ENCODE measurements around the gene FOXJ1. TPM values are rescaled to one million over a fixed set of nuclear protein-coding genes. Genes with fewer than 3 reads are reported as not detected.

FOXJ1 gene
- total RNA-seq, 2 experiments from 2014 or later, result 0.63 to 0.89 TPM

- Mint-ChIP-seq H3K27ac (no peak overlapping the region), H3K9me3 (no peaks in the 10 kb centered on the region), H3K4me1 (ENCODE audit: low read depth) (peaks cover 21% of the 10 kb centered on the region), H3K4me3 (no peak overlapping the region), H3K27me3 (no peaks in the 10 kb centered on the region), H3K36me3 (ENCODE audit: low read depth) (peaks cover 76% of the 10 kb centered on the region)
- no peak for ATAC-seq (ENCODE audit: poor library complexity)
- H3K27ac ChIP-seq (ENCODE audit: low read depth in 1 of 2, low read length in 2 of 2), result no peak overlapping the region
- ChIA-PET POLR2A (interaction anchor here (1.0 kb wide), 1 partner anchor 18 kb away, joined by 3 read pairs; no protein-coding TSS in a partner anchor), CTCF (interaction anchor here (0.7 kb wide), 1 partner anchor 48 kb away, joined by 4 read pairs; no protein-coding TSS in a partner anchor)
- H3K4me3 ChIP-seq (ENCODE audit: low read length), result no peak overlapping the region
- intact Hi-C loops (cut with DNase I, micrococcal nuclease), result no loop called here
- no peaks in the 10 kb centered on the region for H3K27me3 ChIP-seq (ENCODE audit: control insufficient read depth in 1 of 2, insufficient read depth in 2 of 2, low read length in 2 of 2)
- peaks cover 18% of the 10 kb centered on the region for H3K4me1 ChIP-seq (ENCODE audit: insufficient read depth, low read length)
- no peaks in the 10 kb centered on the region for H3K9me3 ChIP-seq (ENCODE audit: control insufficient read depth in 1 of 2, insufficient read depth in 1 of 2, low read length in 2 of 2)
- no peak for TF ChIP-seq CTCF (IDR thresholded peaks at IDR 0.05)
- peak in 1 of 14 experiments; percentile 12 for DNase-seq
- peaks cover 78% of the 10 kb centered on the region for H3K36me3 ChIP-seq (ENCODE audit: insufficient read depth, low read length)
These were observed 43.2 kb downstream of the FOXJ1 start for GRCh38 chr17:76097716-76098295.

GRCh38 chr17:76095943-76096342 is 45.1 kb downstream of the FOXJ1 start:
- Mint-ChIP-seq H3K4me3 (no peak overlapping the region), H3K4me1 (ENCODE audit: low read depth) (peaks cover 10% of the 10 kb centered on the region), H3K36me3 (ENCODE audit: low read depth) (peaks cover 80% of the 10 kb centered on the region), H3K27ac (no peak overlapping the region), H3K27me3 (no peaks in the 10 kb centered on the region), H3K9me3 (no peaks in the 10 kb centered on the region)
- Histone ChIP-seq H3K4me1 (ENCODE audit: insufficient read depth, low read length) (peaks cover 10% of the 10 kb centered on the region), H3K36me3 (ENCODE audit: insufficient read depth, low read length) (peaks cover 85% of the 10 kb centered on the region), H3K4me3 (ENCODE audit: low read length) (no peak overlapping the region), H3K27me3 (ENCODE audit: control insufficient read depth in 1 of 2, insufficient read depth in 2 of 2, low read length in 2 of 2) (no peaks in the 10 kb centered on the region), H3K9me3 (ENCODE audit: control insufficient read depth in 1 of 2, insufficient read depth in 1 of 2, low read length in 2 of 2) (no peaks in the 10 kb centered on the region), H3K27ac (ENCODE audit: low read depth in 1 of 2, low read length in 2 of 2) (no peak overlapping the region)
- ChIA-PET POLR2A (interaction anchor here (0.6 to 1.3 kb wide), 2 partner anchors 114 to 258 kb away, joined by 3 read pairs; partner anchors contain the start of gene PRPSAP1), CTCF (interaction anchor here (1.1 kb wide), 1 partner anchor 10 kb away, joined by 3 read pairs; no protein-coding TSS in a partner anchor)
- no peak for TF ChIP-seq CTCF (IDR thresholded peaks at IDR 0.05)
- no peak for ATAC-seq (ENCODE audit: poor library complexity)
- DNase-seq, result no peak
- intact Hi-C loops (cut with DNase I, micrococcal nuclease), result no loop called here

GRCh38 chr17:76094046-76094445 is 47.0 kb downstream of the FOXJ1 start:
- H3K27me3 Mint-ChIP-seq, result no peaks in the 10 kb centered on the region
- intact Hi-C loops (cut with DNase I, micrococcal nuclease), result no loop called here
- no peaks in the 10 kb centered on the region for H3K27me3 ChIP-seq (ENCODE audit: control insufficient read depth in 1 of 2, insufficient read depth in 2 of 2, low read length in 2 of 2)
- peaks cover 12% of the 10 kb centered on the region for H3K4me1 ChIP-seq (ENCODE audit: insufficient read depth, low read length)
- no peak for ATAC-seq (ENCODE audit: poor library complexity)
- peaks cover 90% of the 10 kb centered on the region for H3K36me3 ChIP-seq (ENCODE audit: insufficient read depth, low read length)
- H3K4me3 ChIP-seq (ENCODE audit: low read length), result no peak overlapping the region
- no peaks in the 10 kb centered on the region for H3K9me3 Mint-ChIP-seq
- POLR2A ChIA-PET, result interaction anchor here (1.8 kb wide), 1 partner anchor 9 kb away, joined by 8 read pairs; the partner anchor contains the start of gene EXOC7
- no peak overlapping the region for H3K27ac Mint-ChIP-seq
- peak in 1 of 14 experiments; percentile 9 for DNase-seq
- no peaks in the 10 kb centered on the region for H3K9me3 ChIP-seq (ENCODE audit: control insufficient read depth in 1 of 2, insufficient read depth in 1 of 2, low read length in 2 of 2)
- CTCF ChIA-PET, result interaction anchor here (0.5 kb wide), 1 partner anchor 1108 kb away, joined by 3 read pairs; no protein-coding TSS in a partner anchor
- no peak for TF ChIP-seq CTCF (IDR thresholded peaks at IDR 0.05)
- H3K4me3 Mint-ChIP-seq, result no peak overlapping the region
- H3K4me1 Mint-ChIP-seq (ENCODE audit: low read depth), result peaks cover 5% of the 10 kb centered on the region
- peaks cover 81% of the 10 kb centered on the region for H3K36me3 Mint-ChIP-seq (ENCODE audit: low read depth)
- no peak overlapping the region for H3K27ac ChIP-seq (ENCODE audit: low read depth in 1 of 2, low read length in 2 of 2)
